ENCODE measurements around the gene KIDINS220.
"Not testable (repeated sequence)": the region's sequence is repeated elsewhere in the genome, so short reads cannot be mapped to it uniquely, and the experiment has no call there.

The KIDINS220 gene

GRCh38 chr2:8754106-8754776, 83.2 kb downstream of the KIDINS220 start:
- DNase-seq (ENCODE audit: low spot score): no peak

GRCh38 chr2:8753609-8754008, 83.8 kb downstream of the KIDINS220 start:
- DNase-seq (ENCODE audit: low spot score): no peak

GRCh38 chr2:8752385-8752784, 85.0 kb downstream of the KIDINS220 start:
- DNase-seq (ENCODE audit: low spot score): no peak

- no peak for DNase-seq (ENCODE audit: low spot score)
These were observed 87.2 kb downstream of the KIDINS220 start for GRCh38 chr2:8750221-8750620.

- no peak for DNase-seq (ENCODE audit: low spot score)
These were observed 94.2 kb downstream of the KIDINS220 start for GRCh38 chr2:8743261-8743660.

- no peak for DNase-seq (ENCODE audit: low spot score)
These were observed 97.3 kb downstream of the KIDINS220 start for GRCh38 chr2:8740136-8740535.

GRCh38 chr2:8737571-8738175, 99.7 kb downstream of the KIDINS220 start:
- DNase-seq (ENCODE audit: low spot score): no peak

GRCh38 chr2:8732601-8733000, 104.8 kb downstream of the KIDINS220 start:
- no peak for DNase-seq (ENCODE audit: low spot score)

- DNase-seq (ENCODE audit: low spot score): no peak
These were observed 107.5 kb downstream of the KIDINS220 start for GRCh38 chr2:8729939-8730338.

- not testable (repeated sequence) for DNase-seq (ENCODE audit: low spot score)
These were observed 108.3 kb downstream of the KIDINS220 start for GRCh38 chr2:8729101-8729500.

GRCh38 chr2:8728305-8729015, 109.0 kb downstream of the KIDINS220 start:
- no peak for DNase-seq (ENCODE audit: low spot score)

GRCh38 chr2:8725838-8726237, 111.6 kb downstream of the KIDINS220 start:
- no peak for DNase-seq (ENCODE audit: low spot score)

- DNase-seq (ENCODE audit: low spot score): no peak
These were observed 114.4 kb downstream of the KIDINS220 start for GRCh38 chr2:8722986-8723385.

GRCh38 chr2:8721410-8721809, 116.0 kb downstream of the KIDINS220 start:
- DNase-seq (ENCODE audit: low spot score): no peak

GRCh38 chr2:8720741-8721140, 116.7 kb downstream of the KIDINS220 start:
- DNase-seq (ENCODE audit: low spot score): no peak

- no peak for DNase-seq (ENCODE audit: low spot score)
These were observed 117.9 kb downstream of the KIDINS220 start for GRCh38 chr2:8719528-8719927.

- DNase-seq (ENCODE audit: low spot score): no peak
These were observed 122.4 kb downstream of the KIDINS220 start for GRCh38 chr2:8714971-8715370.

GRCh38 chr2:8714283-8714682, 123.1 kb downstream of the KIDINS220 start:
- DNase-seq (ENCODE audit: low spot score): no peak

GRCh38 chr2:8710951-8711350, 126.5 kb downstream of the KIDINS220 start:
- DNase-seq (ENCODE audit: low spot score): no peak

GRCh38 chr2:8709611-8710010, 127.8 kb downstream of the KIDINS220 start:
- DNase-seq (ENCODE audit: low spot score): no peak

GRCh38 chr2:8704906-8705305, 132.5 kb downstream of the KIDINS220 start:
- no peak for DNase-seq (ENCODE audit: low spot score)

GRCh38 chr2:8701681-8702379, 135.6 kb downstream of the KIDINS220 start:
- no peak for DNase-seq (ENCODE audit: low spot score)

All from SK-N-DZ (cell line).